ENCODE data around the gene MPI. TPM values are rescaled to one million over a fixed set of nuclear protein-coding genes. Genes with fewer than 3 reads are reported as not detected.

The MPI gene
- total and polyA plus RNA-seq, 2 experiments from 2014 or later = 18.0 to 74.2 TPM

- Histone ChIP-seq H3K9me2 (ENCODE audit: insufficient read depth) (no peaks in the 10 kb centered on the region), H3F3A (replicated peaks; ENCODE audit: low read depth) (no peaks in the 10 kb centered on the region), H4K20me1 (replicated peaks; ENCODE audit: insufficient read depth) (no peaks in the 10 kb centered on the region), H3K36me3 (ENCODE audit: insufficient read depth) (no peaks in the 10 kb centered on the region), H3K27ac (ENCODE audit: low read depth) (no peak overlapping the region), H3K4me3 (peak overlapping the region; percentile 86; the same call in 1 of the 2 replicates), H3K27me3 (ENCODE audit: insufficient read depth) (no peaks in the 10 kb centered on the region), H3K4me1 (ENCODE audit: insufficient read depth) (peaks cover 6% of the 10 kb centered on the region), H2AFZ (peak overlapping the region; percentile 100; the same call in 1 of the 2 replicates), H3K4me2 (peak overlapping the region; percentile 90; the same call in 1 of the 2 replicates), H3K79me2 (replicated peaks; ENCODE audit: insufficient read depth) (no peaks in the 10 kb centered on the region)
- TF ChIP-seq ZNF331 (CRISPR knock-in tag; IDR thresholded peaks at IDR 0.05; ENCODE audit: low read depth) (no peak), NANOG (IDR thresholded peaks at IDR 0.05; ENCODE audit: borderline replicate concordance) (no peak), JUNB (IDR thresholded peaks at IDR 0.05; ENCODE audit: unreplicated experiment) (no peak), EZH2 (IDR thresholded peaks at IDR 0.05; ENCODE audit: low read depth, unreplicated experiment) (no peak), STAT1 (IDR thresholded peaks at IDR 0.05; ENCODE audit: unreplicated experiment) (no peak), ZNF114 (CRISPR knock-in tag; IDR thresholded peaks at IDR 0.05) (no peak), POLR2AphosphoS5 (IDR thresholded peaks at IDR 0.05; ENCODE audit: low read depth) (no peak)
- TF ChIP-seq, protein P1, sequence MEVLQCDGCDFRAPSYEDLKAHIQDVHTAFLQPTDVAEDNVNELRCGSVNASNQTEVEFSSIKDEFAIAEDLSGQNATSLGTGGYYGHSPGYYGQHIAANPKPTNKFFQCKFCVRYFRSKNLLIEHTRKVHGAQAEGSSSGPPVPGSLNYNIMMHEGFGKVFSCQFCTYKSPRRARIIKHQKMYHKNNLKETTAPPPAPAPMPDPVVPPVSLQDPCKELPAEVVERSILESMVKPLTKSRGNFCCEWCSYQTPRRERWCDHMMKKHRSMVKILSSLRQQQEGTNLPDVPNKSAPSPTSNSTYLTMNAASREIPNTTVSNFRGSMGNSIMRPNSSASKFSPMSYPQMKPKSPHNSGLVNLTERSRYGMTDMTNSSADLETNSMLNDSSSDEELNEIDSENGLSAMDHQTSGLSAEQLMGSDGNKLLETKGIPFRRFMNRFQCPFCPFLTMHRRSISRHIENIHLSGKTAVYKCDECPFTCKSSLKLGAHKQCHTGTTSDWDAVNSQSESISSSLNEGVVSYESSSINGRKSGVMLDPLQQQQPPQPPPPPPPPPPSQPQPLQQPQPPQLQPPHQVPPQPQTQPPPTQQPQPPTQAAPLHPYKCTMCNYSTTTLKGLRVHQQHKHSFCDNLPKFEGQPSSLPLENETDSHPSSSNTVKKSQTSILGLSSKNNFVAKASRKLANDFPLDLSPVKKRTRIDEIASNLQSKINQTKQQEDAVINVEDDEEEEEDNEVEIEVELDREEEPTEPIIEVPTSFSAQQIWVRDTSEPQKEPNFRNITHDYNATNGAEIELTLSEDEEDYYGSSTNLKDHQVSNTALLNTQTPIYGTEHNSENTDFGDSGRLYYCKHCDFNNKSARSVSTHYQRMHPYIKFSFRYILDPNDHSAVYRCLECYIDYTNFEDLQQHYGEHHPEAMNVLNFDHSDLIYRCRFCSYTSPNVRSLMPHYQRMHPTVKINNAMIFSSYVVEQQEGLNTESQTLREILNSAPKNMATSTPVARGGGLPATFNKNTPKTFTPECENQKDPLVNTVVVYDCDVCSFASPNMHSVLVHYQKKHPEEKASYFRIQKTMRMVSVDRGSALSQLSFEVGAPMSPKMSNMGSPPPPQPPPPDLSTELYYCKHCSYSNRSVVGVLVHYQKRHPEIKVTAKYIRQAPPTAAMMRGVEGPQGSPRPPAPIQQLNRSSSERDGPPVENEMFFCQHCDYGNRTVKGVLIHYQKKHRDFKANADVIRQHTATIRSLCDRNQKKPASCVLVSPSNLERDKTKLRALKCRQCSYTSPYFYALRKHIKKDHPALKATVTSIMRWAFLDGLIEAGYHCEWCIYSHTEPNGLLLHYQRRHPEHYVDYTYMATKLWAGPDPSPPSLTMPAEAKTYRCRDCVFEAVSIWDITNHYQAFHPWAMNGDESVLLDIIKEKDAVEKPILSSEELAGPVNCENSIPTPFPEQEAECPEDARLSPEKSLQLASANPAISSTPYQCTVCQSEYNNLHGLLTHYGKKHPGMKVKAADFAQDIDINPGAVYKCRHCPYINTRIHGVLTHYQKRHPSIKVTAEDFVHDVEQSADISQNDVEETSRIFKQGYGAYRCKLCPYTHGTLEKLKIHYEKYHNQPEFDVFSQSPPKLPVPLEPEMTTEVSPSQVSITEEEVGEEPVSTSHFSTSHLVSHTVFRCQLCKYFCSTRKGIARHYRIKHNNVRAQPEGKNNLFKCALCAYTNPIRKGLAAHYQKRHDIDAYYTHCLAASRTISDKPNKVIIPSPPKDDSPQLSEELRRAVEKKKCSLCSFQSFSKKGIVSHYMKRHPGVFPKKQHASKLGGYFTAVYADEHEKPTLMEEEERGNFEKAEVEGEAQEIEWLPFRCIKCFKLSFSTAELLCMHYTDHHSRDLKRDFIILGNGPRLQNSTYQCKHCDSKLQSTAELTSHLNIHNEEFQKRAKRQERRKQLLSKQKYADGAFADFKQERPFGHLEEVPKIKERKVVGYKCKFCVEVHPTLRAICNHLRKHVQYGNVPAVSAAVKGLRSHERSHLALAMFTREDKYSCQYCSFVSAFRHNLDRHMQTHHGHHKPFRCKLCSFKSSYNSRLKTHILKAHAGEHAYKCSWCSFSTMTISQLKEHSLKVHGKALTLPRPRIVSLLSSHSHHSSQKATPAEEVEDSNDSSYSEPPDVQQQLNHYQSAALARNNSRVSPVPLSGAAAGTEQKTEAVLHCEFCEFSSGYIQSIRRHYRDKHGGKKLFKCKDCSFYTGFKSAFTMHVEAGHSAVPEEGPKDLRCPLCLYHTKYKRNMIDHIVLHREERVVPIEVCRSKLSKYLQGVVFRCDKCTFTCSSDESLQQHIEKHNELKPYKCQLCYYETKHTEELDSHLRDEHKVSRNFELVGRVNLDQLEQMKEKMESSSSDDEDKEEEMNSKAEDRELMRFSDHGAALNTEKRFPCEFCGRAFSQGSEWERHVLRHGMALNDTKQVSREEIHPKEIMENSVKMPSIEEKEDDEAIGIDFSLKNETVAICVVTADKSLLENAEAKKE (CRISPR knock-in tag; IDR thresholded peaks at IDR 0.05) = no peak
- TF ChIP-seq, protein P2, sequence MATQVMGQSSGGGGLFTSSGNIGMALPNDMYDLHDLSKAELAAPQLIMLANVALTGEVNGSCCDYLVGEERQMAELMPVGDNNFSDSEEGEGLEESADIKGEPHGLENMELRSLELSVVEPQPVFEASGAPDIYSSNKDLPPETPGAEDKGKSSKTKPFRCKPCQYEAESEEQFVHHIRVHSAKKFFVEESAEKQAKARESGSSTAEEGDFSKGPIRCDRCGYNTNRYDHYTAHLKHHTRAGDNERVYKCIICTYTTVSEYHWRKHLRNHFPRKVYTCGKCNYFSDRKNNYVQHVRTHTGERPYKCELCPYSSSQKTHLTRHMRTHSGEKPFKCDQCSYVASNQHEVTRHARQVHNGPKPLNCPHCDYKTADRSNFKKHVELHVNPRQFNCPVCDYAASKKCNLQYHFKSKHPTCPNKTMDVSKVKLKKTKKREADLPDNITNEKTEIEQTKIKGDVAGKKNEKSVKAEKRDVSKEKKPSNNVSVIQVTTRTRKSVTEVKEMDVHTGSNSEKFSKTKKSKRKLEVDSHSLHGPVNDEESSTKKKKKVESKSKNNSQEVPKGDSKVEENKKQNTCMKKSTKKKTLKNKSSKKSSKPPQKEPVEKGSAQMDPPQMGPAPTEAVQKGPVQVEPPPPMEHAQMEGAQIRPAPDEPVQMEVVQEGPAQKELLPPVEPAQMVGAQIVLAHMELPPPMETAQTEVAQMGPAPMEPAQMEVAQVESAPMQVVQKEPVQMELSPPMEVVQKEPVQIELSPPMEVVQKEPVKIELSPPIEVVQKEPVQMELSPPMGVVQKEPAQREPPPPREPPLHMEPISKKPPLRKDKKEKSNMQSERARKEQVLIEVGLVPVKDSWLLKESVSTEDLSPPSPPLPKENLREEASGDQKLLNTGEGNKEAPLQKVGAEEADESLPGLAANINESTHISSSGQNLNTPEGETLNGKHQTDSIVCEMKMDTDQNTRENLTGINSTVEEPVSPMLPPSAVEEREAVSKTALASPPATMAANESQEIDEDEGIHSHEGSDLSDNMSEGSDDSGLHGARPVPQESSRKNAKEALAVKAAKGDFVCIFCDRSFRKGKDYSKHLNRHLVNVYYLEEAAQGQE (IDR thresholded peaks at IDR 0.05; ENCODE audit: unreplicated experiment) = no peak
- TF ChIP-seq, protein P3, sequence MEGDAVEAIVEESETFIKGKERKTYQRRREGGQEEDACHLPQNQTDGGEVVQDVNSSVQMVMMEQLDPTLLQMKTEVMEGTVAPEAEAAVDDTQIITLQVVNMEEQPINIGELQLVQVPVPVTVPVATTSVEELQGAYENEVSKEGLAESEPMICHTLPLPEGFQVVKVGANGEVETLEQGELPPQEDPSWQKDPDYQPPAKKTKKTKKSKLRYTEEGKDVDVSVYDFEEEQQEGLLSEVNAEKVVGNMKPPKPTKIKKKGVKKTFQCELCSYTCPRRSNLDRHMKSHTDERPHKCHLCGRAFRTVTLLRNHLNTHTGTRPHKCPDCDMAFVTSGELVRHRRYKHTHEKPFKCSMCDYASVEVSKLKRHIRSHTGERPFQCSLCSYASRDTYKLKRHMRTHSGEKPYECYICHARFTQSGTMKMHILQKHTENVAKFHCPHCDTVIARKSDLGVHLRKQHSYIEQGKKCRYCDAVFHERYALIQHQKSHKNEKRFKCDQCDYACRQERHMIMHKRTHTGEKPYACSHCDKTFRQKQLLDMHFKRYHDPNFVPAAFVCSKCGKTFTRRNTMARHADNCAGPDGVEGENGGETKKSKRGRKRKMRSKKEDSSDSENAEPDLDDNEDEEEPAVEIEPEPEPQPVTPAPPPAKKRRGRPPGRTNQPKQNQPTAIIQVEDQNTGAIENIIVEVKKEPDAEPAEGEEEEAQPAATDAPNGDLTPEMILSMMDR (conservative IDR thresholded peaks at IDR 0.05; ENCODE audit: low read depth in 2 of 2) = no peak
- DNase-seq (ENCODE audit: low spot score) (no peak), ATAC-seq (no peak)
- Mint-ChIP-seq H3K27ac (no peak overlapping the region), H3K4me3 (no peak overlapping the region), H3K27me3 (ENCODE audit: insufficient read depth, low read depth, poor library complexity) (peaks cover 6% of the 10 kb centered on the region), H3K36me3 (ENCODE audit: low read depth) (peaks cover 20% of the 10 kb centered on the region), H3K9me3 (no peaks in the 10 kb centered on the region; the same call in 2 of the 3 replicates), H3K4me1 (peaks cover 6% of the 10 kb centered on the region; the same call in 1 of the 3 replicates)
Observed at GRCh38 chr15:74888716-74889115, 1.1 kb upstream of the MPI start.

Measured in GM23338 (cell line).